ENCODE measurements around the gene GNG13.

GNG13 gene

GRCh38 chr16:760065-760464, 40.5 kb downstream of the GNG13 start:
- Histone ChIP-seq H3K27ac (ENCODE audit: low read depth, low read length) (no peak overlapping the region), H3K4me3 (ENCODE audit: insufficient read depth, low read length, poor library complexity, severe bottlenecking) (no peak overlapping the region), H3K27me3 (ENCODE audit: low read length) (no peaks in the 10 kb centered on the region), H3K4me2 (ENCODE audit: low read depth, low read length, poor library complexity, severe bottlenecking) (no peak overlapping the region), H3F3A (ENCODE audit: insufficient read depth) (no peaks in the 10 kb centered on the region), H4K20me1 (ENCODE audit: low read depth, low read length) (no peaks in the 10 kb centered on the region), H3K9me3 (ENCODE audit: insufficient read depth, low read length) (no peaks in the 10 kb centered on the region), H3K9ac (ENCODE audit: low read length) (no peak overlapping the region), H2AFZ (ENCODE audit: low read depth, low read length, severe bottlenecking) (no peak overlapping the region), H3K79me2 (ENCODE audit: insufficient read depth, low read length) (no peaks in the 10 kb centered on the region), H3K9me2 (replicated peaks; ENCODE audit: insufficient read depth, low read length) (no peaks in the 10 kb centered on the region), H3K36me3 (ENCODE audit: low read length) (no peaks in the 10 kb centered on the region)
- no peak for TF ChIP-seq EZH2phosphoT487 (conservative IDR thresholded peaks at IDR 0.05; ENCODE audit: low read length)
- TF ChIP-seq, protein P1, sequence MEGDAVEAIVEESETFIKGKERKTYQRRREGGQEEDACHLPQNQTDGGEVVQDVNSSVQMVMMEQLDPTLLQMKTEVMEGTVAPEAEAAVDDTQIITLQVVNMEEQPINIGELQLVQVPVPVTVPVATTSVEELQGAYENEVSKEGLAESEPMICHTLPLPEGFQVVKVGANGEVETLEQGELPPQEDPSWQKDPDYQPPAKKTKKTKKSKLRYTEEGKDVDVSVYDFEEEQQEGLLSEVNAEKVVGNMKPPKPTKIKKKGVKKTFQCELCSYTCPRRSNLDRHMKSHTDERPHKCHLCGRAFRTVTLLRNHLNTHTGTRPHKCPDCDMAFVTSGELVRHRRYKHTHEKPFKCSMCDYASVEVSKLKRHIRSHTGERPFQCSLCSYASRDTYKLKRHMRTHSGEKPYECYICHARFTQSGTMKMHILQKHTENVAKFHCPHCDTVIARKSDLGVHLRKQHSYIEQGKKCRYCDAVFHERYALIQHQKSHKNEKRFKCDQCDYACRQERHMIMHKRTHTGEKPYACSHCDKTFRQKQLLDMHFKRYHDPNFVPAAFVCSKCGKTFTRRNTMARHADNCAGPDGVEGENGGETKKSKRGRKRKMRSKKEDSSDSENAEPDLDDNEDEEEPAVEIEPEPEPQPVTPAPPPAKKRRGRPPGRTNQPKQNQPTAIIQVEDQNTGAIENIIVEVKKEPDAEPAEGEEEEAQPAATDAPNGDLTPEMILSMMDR (IDR thresholded peaks at IDR 0.05; ENCODE audit: insufficient read depth, low read length, poor library complexity, severe bottlenecking), result no peak

GRCh38 chr16:759110-759910, 41.2 kb downstream of the GNG13 start:
- H3K79me2 ChIP-seq (ENCODE audit: insufficient read depth, low read length), result no peaks in the 10 kb centered on the region
- H3K9me3 ChIP-seq (ENCODE audit: insufficient read depth, low read length), result no peaks in the 10 kb centered on the region
- H3F3A ChIP-seq (ENCODE audit: insufficient read depth), result no peaks in the 10 kb centered on the region
- H4K20me1 ChIP-seq (ENCODE audit: low read depth, low read length), result no peaks in the 10 kb centered on the region
- H3K4me3 ChIP-seq (ENCODE audit: insufficient read depth, low read length, poor library complexity, severe bottlenecking), result no peak overlapping the region
- no peaks in the 10 kb centered on the region for H3K9me2 ChIP-seq (replicated peaks; ENCODE audit: insufficient read depth, low read length)
- H3K9ac ChIP-seq (ENCODE audit: low read length), result no peak overlapping the region
- H2AFZ ChIP-seq (ENCODE audit: low read depth, low read length, severe bottlenecking), result no peak overlapping the region
- TF ChIP-seq, protein P1 (IDR thresholded peaks at IDR 0.05; ENCODE audit: insufficient read depth, low read length, poor library complexity, severe bottlenecking), result no peak
- TF ChIP-seq EZH2phosphoT487 (conservative IDR thresholded peaks at IDR 0.05; ENCODE audit: low read length), result no peak
- no peak overlapping the region for H3K4me2 ChIP-seq (ENCODE audit: low read depth, low read length, poor library complexity, severe bottlenecking)
- H3K27me3 ChIP-seq (ENCODE audit: low read length), result no peaks in the 10 kb centered on the region
- no peak overlapping the region for H3K27ac ChIP-seq (ENCODE audit: low read depth, low read length)
- no peaks in the 10 kb centered on the region for H3K36me3 ChIP-seq (ENCODE audit: low read length)

DNA sequence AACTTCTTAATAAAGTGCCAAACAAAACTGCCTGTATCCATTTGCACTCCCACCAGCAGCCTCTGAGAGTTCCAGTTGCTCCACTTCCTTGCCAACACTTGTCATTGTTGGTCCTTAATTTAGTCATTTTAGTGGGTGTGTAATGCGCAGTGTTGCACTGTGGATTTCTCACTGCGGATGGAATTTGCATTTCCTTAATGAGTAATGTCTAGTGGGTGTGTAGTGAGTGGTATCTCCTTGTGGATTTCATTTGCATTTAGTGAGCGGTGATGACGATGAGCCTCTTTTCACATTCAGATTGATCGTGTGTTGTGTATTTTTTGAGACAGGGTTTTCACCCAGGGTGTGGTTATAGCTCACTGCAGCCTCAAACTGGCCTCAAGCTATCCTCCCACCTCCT, 44.1 kb downstream of the GNG13 start:
- TF ChIP-seq EZH2phosphoT487 (conservative IDR thresholded peaks at IDR 0.05; ENCODE audit: low read length), result no peak
- TF ChIP-seq, protein P1 (IDR thresholded peaks at IDR 0.05; ENCODE audit: insufficient read depth, low read length, poor library complexity, severe bottlenecking), result no peak

More for the DNA sequence above, 44.1 kb downstream of the GNG13 start:
- Histone ChIP-seq H3F3A (ENCODE audit: insufficient read depth) (no peaks in the 10 kb centered on the region), H3K4me3 (ENCODE audit: insufficient read depth, low read length, poor library complexity, severe bottlenecking) (no peak overlapping the region), H3K9me2 (replicated peaks; ENCODE audit: insufficient read depth, low read length) (no peaks in the 10 kb centered on the region), H3K4me2 (ENCODE audit: low read depth, low read length, poor library complexity, severe bottlenecking) (no peak overlapping the region), H3K27ac (ENCODE audit: low read depth, low read length) (no peak overlapping the region), H2AFZ (ENCODE audit: low read depth, low read length, severe bottlenecking) (no peak overlapping the region), H3K36me3 (ENCODE audit: low read length) (no peaks in the 10 kb centered on the region), H3K79me2 (ENCODE audit: insufficient read depth, low read length) (no peaks in the 10 kb centered on the region), H3K9ac (ENCODE audit: low read length) (no peak overlapping the region), H4K20me1 (ENCODE audit: low read depth, low read length) (no peaks in the 10 kb centered on the region), H3K27me3 (ENCODE audit: low read length) (no peaks in the 10 kb centered on the region), H3K9me3 (ENCODE audit: insufficient read depth, low read length) (no peaks in the 10 kb centered on the region)
